Left kidney (tissue), 2 donors: ENCODE data around the gene TYRP1. TPM values are rescaled to one million over a fixed set of nuclear protein-coding genes. Genes with fewer than 3 reads are reported as not detected.

Experiments
- DNase-seq: peaks from one replicate; pipeline ENCODE4 v3.0.0-alpha.2; 2013
- polyA plus RNA-seq: library from polyadenylated mRNA; unstranded; fragments of 120-200 nt; gene quantifications from one replicate; pipeline ENCODE4 v1.2.1, GENCODE V29; 2013; ENCODE audit not compliant: insufficient read length

Gene TYRP1
- polyA plus RNA-seq, 1 donor, result 1.4 TPM

- DNase-seq, result no peak
Measured at GRCh38 chr9:12735665-12736064, 42.5 kb downstream of the TYRP1 start.

DNA sequence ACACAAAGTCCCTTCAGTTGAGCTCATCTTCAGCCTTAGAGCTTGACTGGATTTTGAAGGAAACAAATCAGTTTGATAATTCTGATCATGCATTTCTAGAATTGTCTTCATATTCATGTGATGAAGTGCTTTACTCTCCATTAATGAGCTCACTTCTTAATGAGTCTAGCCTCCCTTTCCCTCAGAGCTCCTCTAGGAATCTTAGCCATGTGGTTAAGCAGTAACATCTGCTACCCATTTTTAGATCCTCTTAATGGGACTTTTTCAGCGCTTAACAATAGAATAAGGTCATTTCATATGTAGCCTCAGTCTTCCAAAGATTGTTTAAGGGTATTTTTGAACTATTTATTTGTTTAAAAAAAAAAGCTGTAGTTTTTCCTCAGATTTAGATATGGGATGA, 44.7 kb downstream of the TYRP1 start:
- DNase-seq, result no peak

DNA sequence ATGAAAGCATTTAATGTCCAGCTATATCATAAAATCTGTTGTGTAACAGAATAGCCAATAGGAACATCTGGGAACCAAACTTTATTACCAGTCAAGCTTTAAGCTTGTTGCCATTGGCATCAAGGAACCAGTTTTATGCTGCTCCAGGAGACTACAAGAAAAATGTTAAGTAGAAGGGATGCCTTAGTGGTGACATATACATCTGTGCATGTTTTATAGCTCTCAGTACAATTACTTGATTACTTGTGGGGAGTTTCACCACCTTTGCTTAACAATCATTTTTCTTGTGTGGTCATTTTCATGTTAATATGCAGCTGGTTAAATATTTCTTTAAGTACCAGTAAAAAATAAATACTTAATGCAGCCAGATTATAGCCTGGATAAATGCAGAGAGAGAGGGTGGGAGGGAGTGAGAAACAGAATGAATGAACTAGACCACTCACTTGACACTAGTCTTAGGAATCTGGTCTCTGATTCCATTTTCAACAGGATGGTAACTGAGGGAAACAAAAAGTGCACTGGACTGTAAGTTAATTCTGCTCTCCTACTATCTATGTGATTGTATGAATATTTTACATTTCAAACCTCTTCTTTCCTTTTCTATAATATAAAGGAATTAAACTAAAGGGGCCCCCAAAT, 45.9 kb downstream of the TYRP1 start:
- no peak for DNase-seq

DNA sequence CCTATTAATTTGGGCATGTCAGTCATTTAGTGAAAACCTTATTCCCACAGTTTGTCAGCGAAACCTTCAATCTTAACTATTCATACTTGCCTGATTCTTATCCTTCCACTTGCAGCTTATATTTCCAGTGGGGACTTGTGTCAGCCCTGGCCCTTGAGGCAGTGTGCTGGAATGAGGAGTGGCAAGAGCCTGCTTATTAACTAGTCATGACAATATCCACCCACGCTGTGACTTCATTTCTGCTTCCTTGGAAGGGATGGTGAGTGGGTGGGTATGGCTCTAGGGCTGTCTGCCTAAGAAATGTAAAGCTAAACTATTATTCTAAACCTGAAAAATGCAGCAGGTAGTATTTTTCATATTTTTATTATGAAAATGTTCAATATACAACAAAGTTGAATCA, 47.7 kb downstream of the TYRP1 start:
- no peak for DNase-seq

DNA sequence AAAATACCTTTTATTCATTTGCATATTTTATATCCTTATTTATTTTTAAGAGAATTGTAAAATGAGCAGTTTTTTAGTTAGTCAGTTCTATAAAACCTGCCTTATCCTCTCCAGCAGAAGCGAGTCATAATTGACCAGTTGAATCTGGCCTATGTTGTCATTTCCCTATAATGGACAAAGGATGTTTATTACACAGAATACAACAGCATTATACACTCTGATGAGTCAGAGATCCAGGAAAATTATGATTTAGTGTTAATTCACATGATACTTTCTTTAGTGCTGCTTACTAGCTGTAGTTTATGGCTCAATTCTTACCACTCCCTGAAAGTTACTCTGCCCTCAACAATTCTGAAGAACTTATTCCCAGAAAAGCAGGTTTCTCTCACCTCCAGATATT, 54.8 kb downstream of the TYRP1 start:
- no peak for DNase-seq

DNA sequence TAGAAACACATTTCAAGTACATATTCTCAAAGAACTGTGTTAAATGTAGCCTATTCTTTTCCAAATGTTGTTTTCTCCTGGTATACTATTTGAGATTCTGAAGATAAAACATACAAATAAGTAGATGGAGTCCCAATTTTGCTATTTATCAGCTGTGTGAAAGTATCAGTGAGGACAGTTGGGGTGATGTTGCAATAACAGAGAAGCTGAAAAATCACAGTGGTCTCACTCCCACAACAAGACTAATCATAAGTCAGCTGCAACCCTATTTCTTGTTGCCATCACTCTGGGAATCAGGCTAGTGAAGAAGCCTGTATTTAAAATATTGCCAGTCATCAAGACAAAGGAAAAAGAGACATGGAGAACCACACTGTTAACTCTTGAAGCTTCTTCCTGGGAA, 55.8 kb downstream of the TYRP1 start:
- DNase-seq, result no peak

DNA sequence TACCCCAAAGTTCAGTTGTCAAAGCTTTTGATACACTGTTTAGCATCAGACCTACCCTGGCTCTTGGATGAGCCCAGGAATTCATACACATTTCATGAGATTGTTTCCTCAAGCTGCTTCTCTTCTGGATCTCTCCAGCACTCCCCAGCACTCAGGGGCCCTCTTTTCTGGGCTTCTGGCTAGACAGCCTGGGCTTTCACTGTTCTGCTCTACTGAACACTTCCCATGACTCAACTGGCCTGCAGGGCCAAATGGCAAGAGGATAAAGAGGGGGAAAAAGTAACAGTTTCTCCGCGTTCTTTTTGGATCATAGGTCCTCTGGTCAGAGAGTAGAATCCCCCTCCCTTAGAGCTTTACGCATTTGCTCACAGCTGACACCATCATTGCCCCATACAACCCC, 60.7 kb downstream of the TYRP1 start:
- DNase-seq, result no peak

DNA sequence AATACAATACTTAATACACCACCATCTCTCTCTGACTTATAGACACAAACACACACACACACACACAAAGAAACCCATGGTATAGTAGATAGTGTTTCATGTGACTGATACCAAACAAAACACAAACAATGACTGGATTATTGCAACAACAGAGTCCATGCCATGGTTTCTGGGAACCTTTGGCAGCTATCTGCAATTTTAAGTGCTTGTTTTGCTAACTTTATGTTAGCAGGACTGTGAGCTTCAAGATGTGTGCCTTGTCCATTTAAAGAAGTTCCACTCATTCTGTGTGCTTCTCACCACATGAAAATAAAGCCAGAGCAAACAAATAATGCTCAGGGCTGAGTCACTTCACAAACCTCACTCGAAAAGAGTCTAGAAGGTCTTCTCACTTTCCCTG, 66.6 kb downstream of the TYRP1 start:
- no peak for DNase-seq

Other genes with a start within 250 kb of the TYRP1 start
- 18.8 TPM for gene LURAP1L, start 81.6 kb downstream of the TYRP1 start, polyA plus RNA-seq